Left lung (tissue), 10 donors: ENCODE measurements around the gene CADM1. TPM values are rescaled to one million over a fixed set of nuclear protein-coding genes. Genes with fewer than 3 reads are reported as not detected.
A peak's percentile ranks its signal among the peaks of the same experiment; 100 is the strongest.

Experiments used
- ATAC-seq: fragments of 200-7000 bp; cut with Tn5 transposase; one replicate; pipeline ENCODE4 v1.9.1; 2020; ENCODE audit warnings: moderate library complexity
- DNase-seq, 4 donors: peaks; one replicate each; pipeline ENCODE4 v3.0.0-alpha.2; 2013 to 2020
- H3K27ac ChIP-seq, 2 donors: fragments of 200-600 bp; sonication (generic) in 1 of 2; one replicate each; pipeline versions ENCODE4 v1.5.0 to v1.8.0; 2020 to 2021
- H3K27me3 ChIP-seq, 2 donors: fragments of 200-600 bp; sonication (generic) in 1 of 2; one replicate each; pipeline versions ENCODE4 v1.5.0 to v1.8.0; 2020 to 2021
- H3K36me3 ChIP-seq, 2 donors: fragments of 200-600 bp; sonication (generic) in 1 of 2; one replicate each; pipeline versions ENCODE4 v1.5.0 to v1.8.0; 2020 to 2021
- H3K4me1 ChIP-seq, 2 donors: fragments of 200-600 bp; one replicate each; pipeline ENCODE4 v1.8.0; 2021
- H3K4me3 ChIP-seq, 2 donors: fragments of 200-600 bp; sonication (generic) in 1 of 2; one replicate each; pipeline versions ENCODE4 v1.5.0 to v1.8.0; 2020 to 2021; ENCODE audit warnings: mild to moderate bottlenecking in 1 of 2
- H3K9me3 ChIP-seq, 2 donors: fragments of 200-600 bp; sonication (generic) in 1 of 2; one replicate each; pipeline versions ENCODE4 v1.5.0 to v1.8.0; 2020 to 2021
- intact Hi-C, 2 donors: fragments of 100-400 bp; cut with DNase I; formaldehyde crosslinking; loops; one replicate each; pipeline versions ENCODE4 v1.11.2 to v1.14.2; 2022
- polyA plus RNA-seq, 6 donors: library from polyadenylated mRNA; unstranded; fragments of 120-200 nt; gene quantifications; one replicate each; pipeline ENCODE4 v1.2.1, GENCODE V29; 2013; ENCODE audit not compliant: insufficient read length in 6 of 6
- total RNA-seq, 2 donors: library from RNA; stranded (reverse); fragmentation: NEBNext Ultra II Directional; extraction: Animal tissue kit (Norgen Biotek cat#: 25700); gene quantifications; one replicate each; pipeline ENCODE4 v1.2.1, GENCODE V29; 2021
- TF ChIP-seq, protein P1 (sequence below), 2 donors: fragments of 200-600 bp; sonication (generic) in 1 of 2; IDR thresholded peaks; one replicate each; pipeline versions ENCODE4 v1.5.0 to v1.8.0; 2021; ENCODE audit warnings: antibody characterized with exemption in 2 of 2
- donor health status: DM: no; HTN: yes; CAD: no.
- donor health status: DM: no; HTN: no; CAD: no.

Gene CADM1
- total and polyA plus RNA-seq, 8 donors, result 105 to 307 (median 156) TPM

GRCh38 chr11:115145324-115145723, 358.9 kb downstream of the CADM1 start:
- H3K36me3 ChIP-seq, result no peaks in the 10 kb centered on the region
- no peaks in the 10 kb centered on the region for H3K4me1 ChIP-seq
- TF ChIP-seq, protein P1, sequence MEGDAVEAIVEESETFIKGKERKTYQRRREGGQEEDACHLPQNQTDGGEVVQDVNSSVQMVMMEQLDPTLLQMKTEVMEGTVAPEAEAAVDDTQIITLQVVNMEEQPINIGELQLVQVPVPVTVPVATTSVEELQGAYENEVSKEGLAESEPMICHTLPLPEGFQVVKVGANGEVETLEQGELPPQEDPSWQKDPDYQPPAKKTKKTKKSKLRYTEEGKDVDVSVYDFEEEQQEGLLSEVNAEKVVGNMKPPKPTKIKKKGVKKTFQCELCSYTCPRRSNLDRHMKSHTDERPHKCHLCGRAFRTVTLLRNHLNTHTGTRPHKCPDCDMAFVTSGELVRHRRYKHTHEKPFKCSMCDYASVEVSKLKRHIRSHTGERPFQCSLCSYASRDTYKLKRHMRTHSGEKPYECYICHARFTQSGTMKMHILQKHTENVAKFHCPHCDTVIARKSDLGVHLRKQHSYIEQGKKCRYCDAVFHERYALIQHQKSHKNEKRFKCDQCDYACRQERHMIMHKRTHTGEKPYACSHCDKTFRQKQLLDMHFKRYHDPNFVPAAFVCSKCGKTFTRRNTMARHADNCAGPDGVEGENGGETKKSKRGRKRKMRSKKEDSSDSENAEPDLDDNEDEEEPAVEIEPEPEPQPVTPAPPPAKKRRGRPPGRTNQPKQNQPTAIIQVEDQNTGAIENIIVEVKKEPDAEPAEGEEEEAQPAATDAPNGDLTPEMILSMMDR (IDR thresholded peaks at IDR 0.05), result no peak
- H3K27ac ChIP-seq, result no peak overlapping the region
- H3K27me3 ChIP-seq, result peaks cover 3 to 6% of the 10 kb centered on the region in 2 donors
- ATAC-seq (no peak), DNase-seq (no peak)
- no peak overlapping the region for H3K4me3 ChIP-seq
- no peaks in the 10 kb centered on the region for H3K9me3 ChIP-seq
- intact Hi-C loops, result no loop called here

DNA sequence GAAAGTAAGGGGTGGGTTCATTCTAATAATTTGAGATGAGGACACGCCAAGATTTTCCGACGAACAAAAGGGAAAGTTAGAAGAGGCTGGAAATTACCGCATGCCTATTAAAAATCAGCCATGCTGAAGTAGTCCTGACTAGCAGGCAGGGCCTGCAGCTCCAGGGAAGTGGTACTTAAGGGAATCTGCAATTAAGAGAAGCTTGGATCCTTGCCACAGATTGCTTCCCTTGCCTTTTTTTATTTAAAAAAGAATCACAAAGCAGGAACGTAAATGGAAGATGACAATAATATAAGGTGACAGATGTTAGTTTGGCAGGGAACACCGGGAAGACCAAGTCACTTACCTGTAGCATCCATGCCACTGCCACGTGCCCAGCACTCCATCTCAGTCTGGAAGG, 359.3 kb downstream of the CADM1 start:
- ATAC-seq, result no peak
- H3K27me3 ChIP-seq, result peaks cover 3 to 6% of the 10 kb centered on the region in 2 donors
- no peak overlapping the region for H3K27ac ChIP-seq
- no peaks in the 10 kb centered on the region for H3K4me1 ChIP-seq
- H3K36me3 ChIP-seq, result no peaks in the 10 kb centered on the region
- TF ChIP-seq, protein P1 (IDR thresholded peaks at IDR 0.05), result no peak
- no peaks in the 10 kb centered on the region for H3K9me3 ChIP-seq
- intact Hi-C loops, result no loop called here
- DNase-seq, result peak in 1 of 4 donors; percentile 23
- H3K4me3 ChIP-seq, result no peak overlapping the region

- Histone ChIP-seq H3K9me3 (no peaks in the 10 kb centered on the region), H3K4me3 (no peak overlapping the region), H3K4me1 (no peaks in the 10 kb centered on the region), H3K27ac (no peak overlapping the region), H3K27me3 (peaks cover 3 to 14% of the 10 kb centered on the region in 2 donors), H3K36me3 (no peaks in the 10 kb centered on the region)
- no peak for ATAC-seq
- intact Hi-C loops, result no loop called here
- TF ChIP-seq, protein P1 (IDR thresholded peaks at IDR 0.05), result no peak
- DNase-seq, result no peak
Measured at GRCh38 chr11:115144014-115144413, 360.2 kb downstream of the CADM1 start.

GRCh38 chr11:115141231-115142114, 362.7 kb downstream of the CADM1 start:
- no peak overlapping the region for H3K4me3 ChIP-seq
- intact Hi-C loops, result no loop called here
- TF ChIP-seq, protein P1 (IDR thresholded peaks at IDR 0.05), result no peak
- no peaks in the 10 kb centered on the region for H3K4me1 ChIP-seq
- ATAC-seq, result no peak
- no peaks in the 10 kb centered on the region for H3K9me3 ChIP-seq
- no peak overlapping the region for H3K27ac ChIP-seq
- H3K27me3 ChIP-seq, result peaks cover 3 to 22% of the 10 kb centered on the region in 2 donors
- DNase-seq, result no peak
- H3K36me3 ChIP-seq, result no peaks in the 10 kb centered on the region

GRCh38 chr11:115135936-115136335, 368.3 kb downstream of the CADM1 start:
- intact Hi-C loops, result no loop called here
- Histone ChIP-seq H3K4me1 (no peaks in the 10 kb centered on the region), H3K9me3 (no peaks in the 10 kb centered on the region), H3K4me3 (no peak overlapping the region), H3K36me3 (no peaks in the 10 kb centered on the region), H3K27ac (no peak overlapping the region), H3K27me3 (peaks cover 3 to 16% of the 10 kb centered on the region in 2 donors)
- TF ChIP-seq, protein P1 (IDR thresholded peaks at IDR 0.05), result no peak
- DNase-seq (no peak), ATAC-seq (no peak)
